ENCODE results near the gene KCTD15.

KCTD15 gene

DNA sequence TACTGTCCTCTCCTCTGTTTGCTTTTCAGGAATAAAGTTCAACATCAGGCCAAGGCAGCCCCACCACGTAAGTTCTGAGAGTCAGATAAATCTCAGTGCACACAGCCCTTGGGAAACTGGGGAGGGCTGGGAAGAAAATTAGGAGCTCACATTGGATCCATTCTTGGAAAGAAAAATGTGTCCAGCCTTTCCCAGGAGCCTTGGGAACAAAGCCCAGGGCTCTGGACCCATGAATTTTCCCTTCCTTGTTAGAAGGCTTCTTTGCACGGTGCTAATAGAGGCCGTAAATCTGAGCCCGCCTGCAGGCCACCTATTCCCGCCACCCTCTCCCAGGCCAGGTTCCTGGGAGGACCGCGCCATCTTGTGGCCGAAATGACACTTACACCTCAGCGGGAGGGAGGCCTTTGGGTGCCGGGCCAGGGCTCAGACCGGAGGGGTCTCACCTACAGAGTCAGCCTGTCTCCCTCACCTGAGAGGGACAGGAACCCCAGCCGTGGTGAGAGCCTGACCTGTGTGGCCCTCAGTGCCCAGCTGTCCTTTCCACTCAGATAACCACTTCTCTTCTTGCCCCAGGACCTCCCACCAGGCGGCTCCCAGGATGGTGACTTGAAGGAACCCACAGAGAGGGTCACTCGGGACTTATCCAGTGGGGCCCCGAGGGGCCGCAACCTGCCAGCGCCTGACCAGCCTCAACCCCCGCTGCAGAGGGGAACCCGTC lies 25.1 kb upstream of the KCTD15 start:
- DNase-seq (ENCODE audit: low spot score), result peak; percentile 85

DNA sequence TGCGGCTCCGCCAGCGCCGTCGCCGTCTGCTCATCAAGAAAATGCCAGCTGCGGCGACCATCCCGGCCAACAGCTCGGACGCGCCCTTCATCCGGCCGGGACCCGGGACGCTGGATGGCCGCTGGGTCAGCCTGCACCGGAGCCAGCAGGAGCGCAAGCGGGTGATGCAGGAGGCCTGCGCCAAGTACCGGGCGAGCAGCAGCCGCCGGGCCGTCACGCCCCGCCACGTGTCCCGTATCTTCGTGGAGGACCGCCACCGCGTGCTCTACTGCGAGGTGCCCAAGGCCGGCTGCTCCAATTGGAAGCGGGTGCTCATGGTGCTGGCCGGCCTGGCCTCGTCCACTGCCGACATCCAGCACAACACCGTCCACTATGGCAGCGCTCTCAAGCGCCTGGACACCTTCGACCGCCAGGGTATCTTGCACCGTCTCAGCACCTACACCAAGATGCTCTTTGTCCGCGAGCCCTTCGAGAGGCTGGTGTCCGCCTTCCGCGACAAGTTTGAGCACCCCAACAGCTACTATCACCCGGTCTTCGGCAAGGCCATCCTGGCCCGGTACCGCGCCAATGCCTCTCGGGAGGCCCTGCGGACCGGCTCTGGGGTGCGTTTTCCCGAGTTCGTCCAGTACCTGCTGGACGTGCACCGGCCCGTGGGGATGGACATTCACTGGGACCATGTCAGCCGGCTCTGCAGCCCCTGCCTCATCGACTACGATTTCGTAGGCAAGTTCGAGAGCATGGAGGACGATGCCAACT lies 24.4 kb upstream of the KCTD15 start:
- peak; percentile 2 for DNase-seq (ENCODE audit: low spot score)

DNA sequence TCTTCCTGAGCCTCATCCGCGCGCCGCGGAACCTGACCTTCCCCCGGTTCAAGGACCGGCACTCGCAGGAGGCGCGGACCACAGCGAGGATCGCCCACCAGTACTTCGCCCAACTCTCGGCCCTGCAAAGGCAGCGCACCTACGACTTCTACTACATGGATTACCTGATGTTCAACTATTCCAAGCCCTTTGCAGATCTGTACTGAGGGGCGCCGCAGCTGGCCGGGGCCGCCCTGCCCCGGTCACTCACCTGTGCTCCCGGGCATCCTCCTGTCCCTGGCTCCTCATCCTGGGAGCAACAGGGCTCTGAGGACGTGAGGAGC lies 23.9 kb upstream of the KCTD15 start:
- peak; percentile 3 for DNase-seq (ENCODE audit: low spot score)

DNA sequence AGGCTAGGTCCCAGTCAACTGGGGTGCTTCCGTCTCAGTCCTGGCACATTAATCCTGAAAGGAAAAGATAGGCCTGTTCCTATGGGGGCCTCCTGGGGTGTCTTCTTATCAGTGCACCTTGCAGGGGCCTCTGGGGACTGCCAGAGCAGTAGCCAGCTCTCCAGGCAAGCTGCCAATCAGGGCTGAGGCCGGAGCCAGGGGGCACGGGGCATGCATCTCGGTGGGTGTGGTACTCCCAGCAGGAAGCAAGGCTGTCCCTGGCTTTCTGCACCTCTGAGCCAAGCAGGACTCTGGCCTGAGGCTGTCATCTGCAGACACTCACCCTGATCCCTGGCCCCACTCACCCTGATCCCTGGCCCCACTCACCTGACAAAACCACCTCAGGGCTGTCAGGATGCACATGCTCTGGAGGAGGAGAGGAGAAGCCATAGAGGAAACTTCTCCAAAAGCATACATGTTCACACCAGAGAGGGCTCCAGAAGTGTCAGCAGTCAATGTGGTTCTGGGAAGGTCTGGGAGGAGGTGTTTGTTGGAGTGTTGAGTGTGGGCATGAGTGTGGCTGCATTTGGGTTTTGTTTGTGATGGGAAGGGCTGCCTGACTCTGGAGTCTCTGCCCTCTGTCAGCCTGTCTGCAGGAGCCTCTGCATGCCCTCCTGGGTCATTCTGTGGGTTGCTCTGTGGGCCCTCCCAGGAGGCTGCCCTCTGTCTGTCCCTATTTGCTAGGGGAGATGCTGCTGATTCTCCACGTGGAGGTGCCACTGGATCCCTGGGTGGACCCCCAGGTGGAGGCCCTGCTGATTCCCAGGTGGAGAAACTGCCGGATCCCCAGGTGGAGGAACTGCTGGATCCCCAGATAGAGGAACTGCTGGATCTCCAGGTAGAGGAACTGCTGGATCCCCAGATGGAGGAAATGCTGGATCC lies 22.7 kb upstream of the KCTD15 start:
- DNase-seq (ENCODE audit: low spot score), result peak; percentile 3

DNA sequence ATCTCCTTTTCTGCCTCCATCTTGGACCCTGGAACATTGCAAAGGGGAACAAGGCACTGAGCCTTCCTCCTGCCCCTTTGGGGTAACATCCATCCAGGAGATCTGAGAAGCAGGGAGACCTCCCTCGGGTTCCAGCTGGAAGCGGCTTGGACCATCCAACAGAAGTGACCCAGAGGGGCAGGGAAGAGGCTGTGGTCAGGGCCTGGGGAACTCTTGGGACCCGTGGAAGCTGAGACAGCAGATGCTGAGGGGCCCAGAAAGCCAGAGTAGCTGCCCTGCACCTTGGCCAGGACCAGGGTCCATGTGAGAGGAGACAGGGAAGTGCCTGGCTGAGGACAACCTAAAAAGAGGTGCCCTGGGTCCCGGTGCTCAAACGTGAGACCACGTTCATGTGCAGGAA lies 21.9 kb upstream of the KCTD15 start:
- DNase-seq (ENCODE audit: low spot score), result peak; percentile 4

DNA sequence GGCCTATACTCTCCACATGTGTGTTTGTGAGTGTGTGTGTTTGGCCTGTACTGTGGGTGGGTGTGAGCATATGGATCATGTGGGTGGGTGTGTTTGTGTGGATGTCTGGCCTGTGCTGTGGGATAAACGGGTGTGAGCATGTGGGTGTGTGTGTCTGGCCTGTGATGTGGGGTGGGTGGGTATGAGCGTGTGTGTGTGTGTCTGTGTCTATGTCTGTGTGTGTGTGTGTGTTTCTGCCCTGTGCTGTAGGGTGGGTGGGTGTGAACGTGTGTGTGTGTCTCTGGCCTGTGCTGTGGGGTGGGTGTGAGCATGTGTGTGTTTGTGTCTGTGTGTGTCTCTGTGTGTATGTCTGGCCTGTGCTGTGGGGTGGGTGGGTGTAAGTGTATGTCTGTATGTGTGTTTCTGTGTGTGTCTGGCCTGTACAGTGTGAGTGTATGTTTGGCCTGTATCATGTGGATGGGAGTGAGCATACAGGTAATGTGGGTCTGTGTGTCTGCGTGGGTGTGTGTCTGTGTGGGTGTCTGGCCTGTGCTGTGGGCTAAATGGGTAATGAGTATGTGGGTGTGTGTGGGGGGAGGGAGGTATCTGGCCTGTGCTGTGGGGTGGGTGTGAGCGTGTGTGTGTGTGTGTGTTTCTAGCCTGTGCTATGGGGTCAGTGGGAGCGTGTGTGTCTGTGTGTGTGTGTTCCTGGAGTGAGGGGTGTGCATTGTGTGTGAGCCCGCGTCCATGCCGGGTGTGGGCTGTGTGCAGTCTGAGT lies 20.8 kb upstream of the KCTD15 start:
- DNase-seq (ENCODE audit: low spot score), result peak; percentile 2

DNA sequence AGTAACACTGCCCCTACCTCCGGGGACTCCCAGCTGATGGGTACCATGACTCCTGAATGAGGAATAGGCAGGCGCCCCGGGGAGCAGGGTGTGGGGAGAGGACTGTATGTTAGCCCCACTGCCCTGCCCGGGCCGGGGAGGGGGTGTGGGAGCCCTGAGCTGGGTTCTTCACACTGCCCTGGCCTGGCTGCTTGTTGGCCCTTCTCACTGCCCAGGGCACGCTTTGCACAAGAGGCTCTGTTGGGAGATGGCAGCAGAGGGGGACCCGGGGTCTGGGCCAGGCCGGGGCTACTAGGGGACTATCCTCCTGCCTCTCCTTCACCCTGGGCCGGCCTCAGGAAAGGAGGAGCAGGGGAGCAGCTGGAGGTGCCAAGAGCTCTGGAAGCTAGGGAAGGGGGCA lies 19.3 kb upstream of the KCTD15 start:
- peak; percentile 2 for DNase-seq (ENCODE audit: low spot score)

DNA sequence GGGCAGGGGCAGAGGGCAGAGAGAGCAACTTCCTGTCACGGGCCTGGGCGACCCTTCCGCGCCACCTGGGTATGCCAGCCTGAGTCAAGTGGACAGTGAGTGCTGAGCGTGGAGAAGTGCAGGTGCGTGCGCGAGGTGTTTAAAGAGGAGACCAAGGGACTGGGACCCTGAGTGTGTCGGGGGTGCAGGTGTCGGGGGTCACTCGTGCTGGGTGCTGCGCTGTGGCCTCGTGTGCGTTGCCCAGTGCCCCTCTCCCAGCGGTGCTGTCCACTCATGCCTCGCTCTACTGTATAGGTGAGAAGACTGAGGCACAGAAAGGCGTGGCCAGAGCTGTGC lies 18.9 kb upstream of the KCTD15 start:
- no peak for DNase-seq (ENCODE audit: low spot score)

DNA sequence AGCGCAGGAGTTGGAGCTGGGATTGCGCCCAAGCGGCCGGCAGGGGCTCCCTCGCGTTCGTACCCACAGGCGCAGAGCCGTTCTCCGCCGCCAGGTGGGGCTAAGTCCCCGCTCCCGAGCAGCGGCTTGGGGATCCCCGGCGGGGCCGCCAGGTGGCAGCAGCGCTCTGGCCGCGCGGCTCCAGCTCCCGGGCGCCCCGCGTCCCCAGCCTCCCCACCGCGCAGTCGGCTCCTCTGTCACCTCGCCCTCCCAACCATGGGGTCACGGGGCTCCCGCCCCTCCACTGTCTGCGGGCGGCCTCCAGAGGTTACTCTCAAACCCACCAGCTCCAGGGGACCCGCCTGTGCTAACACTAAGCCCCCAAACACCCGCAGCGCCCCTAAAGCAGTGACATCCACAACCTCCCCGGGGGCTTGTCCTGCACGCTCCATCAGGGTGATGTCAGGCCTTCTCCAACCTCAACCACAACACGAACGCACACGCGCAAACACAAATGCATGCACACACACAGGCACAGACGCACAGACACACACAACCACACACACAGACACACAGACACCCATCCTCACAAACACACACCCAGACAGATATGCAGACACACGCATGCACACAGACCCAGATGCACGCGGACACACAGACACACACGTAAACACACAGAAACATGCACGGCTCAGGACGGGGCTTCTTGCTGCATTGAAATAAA lies 18.4 kb upstream of the KCTD15 start:
- DNase-seq (ENCODE audit: low spot score), result peak; percentile 98

DNA sequence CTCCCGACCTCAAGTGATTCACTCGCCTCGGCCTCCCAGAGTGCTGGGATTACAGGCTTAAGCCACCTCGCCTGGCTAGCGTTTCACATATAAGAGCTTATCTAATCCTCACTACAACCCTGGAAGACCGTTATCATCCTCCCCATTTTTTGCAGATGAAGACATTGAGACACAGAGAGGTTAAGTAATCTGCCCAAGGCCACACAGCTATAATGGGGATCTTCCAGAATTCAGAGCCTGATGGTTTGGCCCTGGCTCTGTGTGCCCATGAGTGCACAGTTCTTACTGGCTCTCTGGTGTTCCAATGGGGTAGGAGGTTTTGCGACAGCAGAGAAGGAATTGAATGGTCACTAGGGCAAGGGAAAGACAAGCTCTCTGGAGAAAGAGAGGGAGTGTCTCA lies 16.8 kb upstream of the KCTD15 start:
- no peak for DNase-seq (ENCODE audit: low spot score)

DNA sequence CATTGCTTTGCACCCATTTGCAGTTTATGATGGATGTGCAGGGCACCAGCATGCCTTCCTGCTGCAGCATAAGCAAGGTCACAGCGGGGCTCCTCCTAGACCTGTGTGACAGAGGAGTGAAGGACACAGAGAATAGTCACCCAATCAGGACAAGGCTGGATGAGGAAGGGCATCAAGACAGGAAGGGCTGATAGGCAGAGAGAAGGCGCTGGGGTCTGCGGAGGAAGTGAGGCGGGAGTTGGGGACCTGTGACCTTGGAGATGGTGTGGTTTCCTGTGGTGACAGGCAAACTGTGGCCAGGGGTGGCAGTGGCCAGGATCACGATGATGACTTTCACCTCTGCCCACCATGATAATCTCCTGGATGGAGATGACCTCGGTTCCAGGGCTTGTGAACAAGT lies 16.4 kb upstream of the KCTD15 start:
- peak; percentile 6 for DNase-seq (ENCODE audit: low spot score)

DNA sequence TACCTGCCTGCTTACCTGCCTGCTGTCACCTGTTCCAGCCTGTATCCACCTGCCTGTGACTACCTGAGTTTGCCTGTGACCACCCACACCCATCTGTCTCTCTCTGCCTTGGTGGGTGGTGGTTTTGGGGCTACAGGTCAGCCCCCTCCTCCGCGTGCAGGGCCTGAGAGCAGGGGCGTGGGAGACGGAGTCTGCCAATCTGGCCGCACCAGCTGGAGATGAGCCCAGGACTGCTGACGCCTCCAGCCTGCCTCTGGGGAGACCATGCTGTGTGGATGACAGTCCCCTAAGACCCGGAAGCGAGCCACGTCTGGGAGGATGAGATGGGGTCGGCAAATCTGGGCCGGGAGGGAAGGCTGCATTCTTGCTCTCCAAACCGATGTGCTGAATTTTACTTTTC lies 15.9 kb upstream of the KCTD15 start:
- peak; percentile 5 for DNase-seq (ENCODE audit: low spot score)

DNA sequence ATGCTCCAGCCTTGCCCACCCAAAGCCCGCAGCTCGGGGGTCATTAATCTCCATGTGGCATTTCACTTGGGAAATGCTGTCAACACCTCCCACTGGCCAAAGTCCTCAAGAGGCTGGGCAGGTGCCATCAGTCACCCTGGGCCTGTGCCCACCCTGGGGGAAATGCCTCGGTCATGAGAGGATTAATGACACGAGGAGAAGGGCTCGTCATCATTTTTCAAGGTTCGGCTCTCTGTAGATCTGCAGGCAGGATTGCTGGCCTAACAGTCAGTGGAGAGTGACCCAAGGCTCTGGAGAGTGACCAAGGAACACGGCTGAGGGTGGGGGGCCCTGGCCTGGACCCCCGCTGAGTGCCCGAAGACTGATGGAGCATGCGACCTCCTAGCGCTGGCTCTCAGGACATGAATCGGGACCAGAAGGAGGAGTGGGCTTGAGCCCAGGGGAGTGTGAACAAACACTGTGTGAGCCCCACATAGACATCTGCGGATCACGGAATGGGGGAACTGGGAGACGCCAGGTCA lies 15.2 kb upstream of the KCTD15 start:
- peak; percentile 6 for DNase-seq (ENCODE audit: low spot score)

DNA sequence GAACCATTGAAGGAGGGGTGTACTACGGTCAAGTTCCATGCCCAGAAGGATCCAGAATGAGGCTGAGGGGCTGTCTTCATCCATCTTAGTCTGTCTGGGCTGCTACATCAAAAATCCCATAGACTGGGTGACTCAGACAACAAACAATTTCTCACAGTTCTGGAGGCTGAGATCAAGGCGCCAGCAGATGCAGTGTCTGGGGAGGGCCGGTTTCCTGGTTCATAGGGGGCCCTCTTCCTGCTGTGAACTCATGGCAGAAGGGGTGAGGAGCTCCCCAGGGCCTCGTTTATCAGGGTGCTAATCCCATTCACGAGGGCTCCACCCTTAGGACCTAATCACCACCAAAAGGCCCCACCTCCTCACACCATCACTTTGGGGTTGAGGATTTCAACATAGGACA lies 14.7 kb upstream of the KCTD15 start:
- DNase-seq (ENCODE audit: low spot score), result no peak

DNA sequence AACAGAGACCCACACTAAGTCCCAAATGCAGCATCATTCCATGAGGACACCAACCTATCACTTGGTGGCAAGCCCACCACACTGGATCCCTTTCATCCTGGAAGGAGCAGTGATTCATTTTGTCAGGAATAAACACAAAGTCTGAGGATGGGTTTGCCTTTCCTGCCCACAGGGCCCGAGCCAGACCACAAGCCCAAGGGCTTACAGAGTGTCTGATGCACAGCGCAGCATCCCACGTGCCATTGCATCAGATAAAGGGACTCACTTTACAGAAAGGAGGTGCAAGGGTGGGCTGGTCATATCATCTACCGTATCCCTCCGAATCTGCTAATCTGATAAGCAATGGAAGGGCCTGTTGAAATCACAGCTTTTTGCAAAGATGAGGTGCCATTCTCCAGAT lies 12.2 kb upstream of the KCTD15 start:
- no peak for DNase-seq (ENCODE audit: low spot score)

DNA sequence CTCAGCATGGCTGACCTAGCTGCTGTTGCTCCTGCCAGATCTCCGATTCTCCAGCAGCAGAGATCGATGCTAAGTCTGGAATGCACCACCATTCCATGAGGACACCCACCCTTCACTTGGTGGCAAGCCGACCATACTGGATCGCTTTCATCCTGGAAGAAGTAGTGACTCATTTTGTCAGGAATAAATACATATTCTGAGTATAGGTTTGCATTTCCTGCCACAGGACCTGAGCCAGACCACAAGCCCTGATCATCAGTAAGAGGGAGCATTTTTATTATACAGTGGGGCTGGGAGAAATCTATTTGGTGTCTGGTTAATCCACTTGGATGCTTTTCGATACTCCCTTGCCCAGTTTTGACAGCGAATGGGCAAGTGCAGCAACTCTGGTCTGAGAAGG lies 10.9 kb upstream of the KCTD15 start:
- DNase-seq (ENCODE audit: low spot score), result no peak

DNA sequence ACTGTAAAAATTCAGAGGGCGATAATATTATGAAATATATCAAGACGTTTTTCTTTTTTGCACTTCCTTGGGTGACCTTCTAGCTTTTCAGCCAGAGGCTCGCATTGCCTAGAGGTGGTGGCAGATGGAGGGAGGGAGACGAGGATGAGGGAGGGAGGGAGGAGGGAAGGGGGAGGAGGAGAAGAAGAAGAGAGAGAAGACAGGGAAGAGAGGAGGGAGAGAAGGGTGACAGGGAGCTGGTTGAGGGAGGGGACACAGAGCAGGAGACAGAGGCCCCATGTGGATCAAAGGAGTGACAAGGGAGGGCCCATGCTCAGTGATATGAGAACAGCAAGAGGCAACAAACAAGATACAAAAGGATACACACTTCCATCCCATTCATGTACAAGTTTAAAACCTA lies 8.0 kb upstream of the KCTD15 start:
- DNase-seq (ENCODE audit: low spot score), result no peak

DNA sequence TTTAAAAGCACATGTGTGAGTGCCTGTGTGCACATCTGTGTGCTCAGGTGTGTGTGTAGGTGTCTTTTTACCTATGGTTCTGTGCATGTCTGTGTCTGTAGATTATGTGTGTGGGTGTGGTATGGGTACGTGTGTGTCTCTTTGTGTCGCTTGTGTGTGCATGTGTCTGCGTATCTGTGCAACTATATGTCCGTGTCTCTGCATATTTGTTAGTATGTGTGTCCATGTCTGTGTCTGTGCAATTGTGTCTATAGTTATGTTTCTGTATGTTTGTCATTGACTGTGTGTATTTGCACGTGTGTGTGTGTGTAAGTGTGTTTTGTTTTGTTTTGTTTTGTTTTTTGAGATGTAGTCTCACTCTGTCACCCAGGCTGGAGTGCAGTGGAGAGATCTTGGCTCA lies 7.3 kb upstream of the KCTD15 start:
- no peak for DNase-seq (ENCODE audit: low spot score)

DNA sequence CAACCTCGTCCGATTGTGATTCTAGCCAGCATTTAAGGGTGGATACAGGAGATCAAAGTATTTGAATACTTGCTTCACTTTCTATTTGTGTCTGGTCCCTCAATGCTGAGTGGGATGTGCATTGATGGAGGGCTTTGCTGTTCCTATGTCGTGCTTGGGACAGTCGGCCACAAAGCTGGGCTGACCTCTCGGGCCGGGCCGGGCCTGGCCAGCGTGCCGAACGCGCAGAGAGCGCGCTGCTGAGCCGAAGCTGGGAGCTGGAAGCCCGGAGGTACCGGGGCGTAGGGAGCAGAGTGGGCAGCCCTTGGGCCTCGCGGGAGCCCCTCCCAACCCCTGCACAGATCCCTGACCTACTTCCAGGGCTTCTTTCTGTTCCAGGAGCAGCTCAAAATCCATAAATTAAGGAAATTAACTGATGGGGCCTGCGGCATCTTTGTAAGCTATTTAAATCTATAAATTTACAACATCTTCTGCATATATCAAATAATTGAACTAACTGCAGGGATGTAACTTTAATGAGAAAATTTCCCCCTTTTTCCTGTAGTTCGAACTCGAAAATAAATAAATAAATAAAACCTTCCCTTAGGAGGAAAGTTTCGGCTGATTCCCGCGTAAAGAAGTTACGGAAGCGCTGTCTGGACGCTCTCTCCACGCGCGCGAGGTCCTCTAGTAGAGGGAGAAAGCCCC lies 1.8 kb upstream of the KCTD15 start:
- peak; percentile 66 for DNase-seq (ENCODE audit: low spot score)

DNA sequence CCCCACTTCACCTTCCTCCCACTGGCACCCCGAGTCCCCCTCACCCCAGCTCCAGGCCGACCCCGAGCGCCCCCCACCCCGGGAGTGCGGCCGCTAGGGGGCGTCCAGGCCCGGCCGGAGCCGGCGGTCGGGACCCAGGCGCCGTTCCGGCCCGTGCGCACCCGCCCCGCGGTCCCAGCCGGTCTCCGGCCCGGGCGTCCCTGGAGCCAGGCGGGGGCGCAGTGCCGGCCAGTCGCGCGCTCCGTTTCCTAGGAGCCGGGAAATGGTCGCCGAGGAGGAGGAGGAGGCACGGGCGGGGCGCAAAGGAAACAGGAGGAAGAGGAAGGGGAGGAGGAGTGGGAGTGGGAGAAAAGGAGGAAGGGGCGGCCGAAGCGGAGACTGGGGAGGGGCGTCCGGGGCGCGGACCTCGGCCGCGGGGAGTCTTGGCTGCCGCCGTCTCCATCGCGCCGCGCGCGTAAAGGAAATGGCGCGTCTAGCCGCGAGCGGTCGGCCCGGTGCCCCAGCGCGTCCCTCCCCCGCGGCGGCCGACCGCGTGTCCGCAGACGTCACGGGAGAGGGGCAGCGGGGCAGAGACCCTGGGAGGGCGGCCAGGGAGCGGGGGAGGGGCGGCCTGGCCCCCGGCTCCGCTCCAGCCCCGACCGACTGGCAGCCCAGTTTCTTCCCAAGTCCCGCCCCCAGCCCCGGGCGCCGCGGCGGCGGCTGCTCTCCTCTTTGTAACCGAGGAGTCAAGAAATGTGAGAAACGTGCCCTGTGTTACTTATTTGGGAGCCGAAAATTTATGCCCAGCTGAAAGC lies 1.1 kb upstream of the KCTD15 start:
- DNase-seq (ENCODE audit: low spot score), result peak; percentile 96
